Measurements from ENCODE around the gene CDC25A.

CDC25A gene

GRCh38 chr3:48156163-48156562 is 32.1 kb downstream of the CDC25A start:
- Histone ChIP-seq H3K36me3 (ENCODE audit: insufficient read depth, insufficient read length, low read length) (peaks cover 44% of the 10 kb centered on the region), H3K4me1 (ENCODE audit: insufficient read depth, insufficient read length) (peaks cover 3% of the 10 kb centered on the region), H3K4me3 (ENCODE audit: insufficient read length, low read depth) (no peak overlapping the region), H3K9me3 (ENCODE audit: insufficient read depth, low read length) (no peaks in the 10 kb centered on the region), H3K27me3 (ENCODE audit: insufficient read depth, insufficient read length) (no peaks in the 10 kb centered on the region), H3K9ac (ENCODE audit: insufficient read length, low read depth) (no peak overlapping the region)
- TF ChIP-seq YY1 (IDR thresholded peaks at IDR 0.05; ENCODE audit: insufficient read depth, insufficient read length), result no peak
- TF ChIP-seq SUZ12 (IDR thresholded peaks at IDR 0.05; ENCODE audit: extremely low read depth, insufficient read depth, insufficient read length), result no peak
- no peak for TF ChIP-seq ZNF274 (IDR thresholded peaks at IDR 0.05; ENCODE audit: low read depth, low read length)
- DNase-seq (ENCODE audit: low read depth, low spot score), result no peak

DNA sequence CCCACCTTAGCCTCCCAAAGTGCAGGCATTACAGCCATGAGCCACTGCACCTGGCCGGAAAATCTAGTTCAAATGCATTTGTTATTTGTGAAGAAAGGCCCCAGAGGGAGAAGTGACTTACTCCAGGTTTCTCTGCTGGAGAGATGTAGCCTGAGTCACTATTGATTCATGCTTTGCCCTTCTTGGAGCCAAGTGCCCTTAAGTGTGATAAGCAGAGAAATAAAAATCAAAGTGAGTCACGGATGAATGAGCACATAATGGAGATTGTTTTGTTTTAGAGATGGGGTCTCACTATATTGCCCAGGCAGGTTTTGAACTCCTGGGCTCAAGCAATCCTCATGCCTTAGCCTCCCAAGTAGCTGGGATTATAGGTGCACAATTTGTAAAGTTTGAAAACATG is 33.1 kb downstream of the CDC25A start:
- H3K9me3 ChIP-seq (ENCODE audit: insufficient read depth, low read length), result no peaks in the 10 kb centered on the region
- H3K36me3 ChIP-seq (ENCODE audit: insufficient read depth, insufficient read length, low read length), result peaks cover 34% of the 10 kb centered on the region
- no peak overlapping the region for H3K4me3 ChIP-seq (ENCODE audit: insufficient read length, low read depth)
- peaks cover 3% of the 10 kb centered on the region for H3K4me1 ChIP-seq (ENCODE audit: insufficient read depth, insufficient read length)
- H3K27me3 ChIP-seq (ENCODE audit: insufficient read depth, insufficient read length), result no peaks in the 10 kb centered on the region
- no peak overlapping the region for H3K9ac ChIP-seq (ENCODE audit: insufficient read length, low read depth)
- no peak for DNase-seq (ENCODE audit: low read depth, low spot score)
- TF ChIP-seq SUZ12 (IDR thresholded peaks at IDR 0.05; ENCODE audit: extremely low read depth, insufficient read depth, insufficient read length), result no peak
- no peak for TF ChIP-seq ZNF274 (IDR thresholded peaks at IDR 0.05; ENCODE audit: low read depth, low read length)
- no peak for TF ChIP-seq YY1 (IDR thresholded peaks at IDR 0.05; ENCODE audit: insufficient read depth, insufficient read length)

DNA sequence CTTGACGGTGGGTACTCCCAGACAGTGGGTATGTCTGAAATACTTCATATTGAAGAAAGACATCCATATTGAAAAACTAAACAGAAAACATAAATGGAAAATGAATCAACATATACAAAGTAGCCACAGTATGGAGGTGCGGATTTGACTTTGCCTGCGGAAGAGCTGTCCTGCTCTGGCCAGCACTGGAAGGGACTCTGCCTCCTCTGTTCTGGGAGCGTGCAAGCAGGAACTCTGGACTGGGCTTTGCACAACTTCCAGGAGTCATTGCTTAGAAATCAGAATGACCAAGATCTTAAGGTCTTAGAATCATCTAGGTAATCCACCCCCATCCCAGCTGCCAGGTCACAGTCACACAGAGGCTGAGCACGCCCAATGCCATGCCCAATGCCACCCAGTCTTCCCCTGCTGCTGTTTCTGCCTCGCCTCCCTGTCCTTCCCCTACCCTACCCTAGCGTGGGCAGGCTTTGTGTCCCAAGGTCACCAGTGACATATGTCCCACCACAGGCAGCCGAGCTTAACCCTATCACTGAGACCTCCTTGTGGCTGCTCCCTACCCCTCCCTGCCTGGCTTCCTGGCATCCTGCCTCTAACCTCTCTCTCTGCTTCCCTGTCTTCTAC is 36.3 kb downstream of the CDC25A start:
- no peak for DNase-seq (ENCODE audit: low read depth, low spot score)
- Histone ChIP-seq H3K4me3 (ENCODE audit: insufficient read length, low read depth) (no peak overlapping the region), H3K27me3 (ENCODE audit: insufficient read depth, insufficient read length) (no peaks in the 10 kb centered on the region), H3K9me3 (ENCODE audit: insufficient read depth, low read length) (no peaks in the 10 kb centered on the region), H3K4me1 (ENCODE audit: insufficient read depth, insufficient read length) (no peaks in the 10 kb centered on the region), H3K9ac (ENCODE audit: insufficient read length, low read depth) (no peak overlapping the region), H3K36me3 (ENCODE audit: insufficient read depth, insufficient read length, low read length) (peaks cover 2% of the 10 kb centered on the region)
- TF ChIP-seq SUZ12 (IDR thresholded peaks at IDR 0.05; ENCODE audit: extremely low read depth, insufficient read depth, insufficient read length), result no peak
- TF ChIP-seq ZNF274 (IDR thresholded peaks at IDR 0.05; ENCODE audit: low read depth, low read length), result no peak
- no peak for TF ChIP-seq YY1 (IDR thresholded peaks at IDR 0.05; ENCODE audit: insufficient read depth, insufficient read length)

DNA sequence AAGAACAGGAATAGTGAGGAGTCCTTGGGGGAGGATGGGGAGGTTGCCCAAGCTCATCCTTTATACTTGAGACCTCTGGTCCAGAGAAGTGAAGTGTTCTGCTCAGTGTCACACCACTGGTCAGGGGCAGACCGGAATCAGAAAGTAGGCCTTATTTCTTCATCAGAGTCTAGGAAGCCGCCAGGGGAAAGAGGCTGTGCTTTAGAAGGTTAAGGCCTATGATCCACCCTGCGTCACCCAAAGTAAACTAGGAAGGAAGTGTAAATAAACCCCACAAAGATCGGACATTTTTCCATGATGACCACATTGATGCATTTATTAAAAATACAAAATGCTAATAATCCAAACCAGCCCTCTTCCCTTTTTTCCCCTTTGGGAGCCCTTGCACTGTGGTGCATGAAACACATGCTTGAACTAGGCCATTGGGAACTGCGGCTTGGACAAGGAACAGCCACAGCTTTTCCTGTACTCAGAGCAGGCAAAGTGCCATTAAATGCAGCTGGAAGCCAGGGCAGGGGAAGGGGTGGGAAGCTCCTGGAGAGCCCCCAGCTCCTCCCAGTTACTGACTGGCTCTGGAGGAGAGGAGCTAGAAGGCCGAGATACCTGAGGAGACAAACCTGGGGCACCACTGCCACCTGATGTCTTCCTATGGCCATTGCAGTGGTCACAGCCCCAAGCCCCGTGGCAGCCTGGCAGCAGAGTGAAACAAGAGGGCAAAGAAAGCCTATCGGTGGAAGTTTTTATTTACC is 37.0 kb downstream of the CDC25A start:
- H3K4me3 ChIP-seq (ENCODE audit: insufficient read length, low read depth), result no peak overlapping the region
- H3K36me3 ChIP-seq (ENCODE audit: insufficient read depth, insufficient read length, low read length), result no peaks in the 10 kb centered on the region
- no peak overlapping the region for H3K9ac ChIP-seq (ENCODE audit: insufficient read length, low read depth)
- no peaks in the 10 kb centered on the region for H3K4me1 ChIP-seq (ENCODE audit: insufficient read depth, insufficient read length)
- peak; percentile 83 for DNase-seq (ENCODE audit: low read depth, low spot score)
- TF ChIP-seq SUZ12 (IDR thresholded peaks at IDR 0.05; ENCODE audit: extremely low read depth, insufficient read depth, insufficient read length) (no peak), ZNF274 (IDR thresholded peaks at IDR 0.05; ENCODE audit: low read depth, low read length) (no peak), YY1 (IDR thresholded peaks at IDR 0.05; ENCODE audit: insufficient read depth, insufficient read length) (no peak)
- no peaks in the 10 kb centered on the region for H3K9me3 ChIP-seq (ENCODE audit: insufficient read depth, low read length)
- no peaks in the 10 kb centered on the region for H3K27me3 ChIP-seq (ENCODE audit: insufficient read depth, insufficient read length)

DNA sequence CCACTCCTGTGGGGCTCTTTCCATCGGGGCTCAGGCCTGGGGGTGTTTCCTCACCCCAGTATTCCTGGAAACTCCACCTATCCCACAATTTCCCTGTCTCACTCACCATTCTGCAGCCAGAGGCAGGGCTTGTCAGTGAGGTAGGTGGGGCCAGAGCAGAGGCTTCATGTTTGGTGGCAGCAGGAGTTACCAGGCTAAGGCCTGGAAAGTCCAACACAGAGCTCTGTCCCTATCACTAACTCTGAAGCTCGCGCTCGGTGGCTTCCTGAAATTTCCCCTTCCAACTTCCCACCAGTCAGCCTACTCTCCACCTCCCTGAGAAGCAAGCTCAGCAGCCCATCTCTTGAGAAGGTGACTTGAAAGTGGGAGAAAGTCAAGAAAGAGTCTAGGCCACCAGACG is 44.2 kb downstream of the CDC25A start:
- H3K4me3 ChIP-seq (ENCODE audit: insufficient read length, low read depth), result no peak overlapping the region
- no peaks in the 10 kb centered on the region for H3K27me3 ChIP-seq (ENCODE audit: insufficient read depth, insufficient read length)
- TF ChIP-seq YY1 (IDR thresholded peaks at IDR 0.05; ENCODE audit: insufficient read depth, insufficient read length), result no peak
- TF ChIP-seq SUZ12 (IDR thresholded peaks at IDR 0.05; ENCODE audit: extremely low read depth, insufficient read depth, insufficient read length), result no peak
- TF ChIP-seq ZNF274 (IDR thresholded peaks at IDR 0.05; ENCODE audit: low read depth, low read length), result no peak
- peaks cover 4% of the 10 kb centered on the region for H3K4me1 ChIP-seq (ENCODE audit: insufficient read depth, insufficient read length)
- no peaks in the 10 kb centered on the region for H3K9me3 ChIP-seq (ENCODE audit: insufficient read depth, low read length)
- H3K36me3 ChIP-seq (ENCODE audit: insufficient read depth, insufficient read length, low read length), result no peaks in the 10 kb centered on the region
- H3K9ac ChIP-seq (ENCODE audit: insufficient read length, low read depth), result no peak overlapping the region
- DNase-seq (ENCODE audit: low read depth, low spot score), result no peak

GRCh38 chr3:48143567-48143966 is 44.6 kb downstream of the CDC25A start:
- TF ChIP-seq ZNF274 (IDR thresholded peaks at IDR 0.05; ENCODE audit: low read depth, low read length), result no peak
- no peak for TF ChIP-seq YY1 (IDR thresholded peaks at IDR 0.05; ENCODE audit: insufficient read depth, insufficient read length)
- TF ChIP-seq SUZ12 (IDR thresholded peaks at IDR 0.05; ENCODE audit: extremely low read depth, insufficient read depth, insufficient read length), result no peak
- no peaks in the 10 kb centered on the region for H3K9me3 ChIP-seq (ENCODE audit: insufficient read depth, low read length)
- no peak overlapping the region for H3K4me3 ChIP-seq (ENCODE audit: insufficient read length, low read depth)
- H3K4me1 ChIP-seq (ENCODE audit: insufficient read depth, insufficient read length), result peaks cover 4% of the 10 kb centered on the region
- no peak overlapping the region for H3K9ac ChIP-seq (ENCODE audit: insufficient read length, low read depth)
- DNase-seq (ENCODE audit: low read depth, low spot score), result no peak
- H3K27me3 ChIP-seq (ENCODE audit: insufficient read depth, insufficient read length), result no peaks in the 10 kb centered on the region
- H3K36me3 ChIP-seq (ENCODE audit: insufficient read depth, insufficient read length, low read length), result no peaks in the 10 kb centered on the region

DNA sequence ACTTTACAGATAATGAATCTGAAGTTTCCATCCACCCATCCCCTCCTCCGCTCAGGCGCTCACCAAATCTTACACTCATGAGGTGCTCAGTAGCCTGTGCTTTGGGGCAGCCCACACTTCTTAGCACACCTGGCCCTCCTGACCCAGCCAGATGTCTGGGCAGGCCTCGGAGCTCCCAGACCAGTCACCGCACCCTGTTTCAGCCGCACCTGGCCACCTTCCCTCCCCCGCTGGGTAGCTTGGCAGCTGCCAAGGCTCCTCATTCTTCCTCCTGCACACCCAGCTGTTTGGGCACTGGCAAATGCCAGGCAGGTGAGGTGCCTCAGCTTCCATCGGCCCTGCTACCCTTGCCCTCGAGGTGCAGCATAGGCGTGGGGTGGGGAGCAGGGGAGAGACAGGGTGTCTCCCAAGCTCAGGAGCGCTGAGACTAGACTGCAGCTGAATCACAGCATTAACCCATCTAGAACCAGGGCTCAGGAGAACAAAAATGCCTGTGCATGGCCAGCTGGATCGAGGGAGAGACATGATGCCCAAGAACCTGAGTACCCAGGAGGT is 45.8 kb downstream of the CDC25A start:
- no peak for TF ChIP-seq SUZ12 (IDR thresholded peaks at IDR 0.05; ENCODE audit: extremely low read depth, insufficient read depth, insufficient read length)
- no peak for TF ChIP-seq YY1 (IDR thresholded peaks at IDR 0.05; ENCODE audit: insufficient read depth, insufficient read length)
- TF ChIP-seq ZNF274 (IDR thresholded peaks at IDR 0.05; ENCODE audit: low read depth, low read length), result no peak
- no peak overlapping the region for H3K9ac ChIP-seq (ENCODE audit: insufficient read length, low read depth)
- no peaks in the 10 kb centered on the region for H3K36me3 ChIP-seq (ENCODE audit: insufficient read depth, insufficient read length, low read length)
- H3K4me3 ChIP-seq (ENCODE audit: insufficient read length, low read depth), result no peak overlapping the region
- DNase-seq (ENCODE audit: low read depth, low spot score), result no peak
- no peaks in the 10 kb centered on the region for H3K9me3 ChIP-seq (ENCODE audit: insufficient read depth, low read length)
- H3K4me1 ChIP-seq (ENCODE audit: insufficient read depth, insufficient read length), result peaks cover 4% of the 10 kb centered on the region
- H3K27me3 ChIP-seq (ENCODE audit: insufficient read depth, insufficient read length), result no peaks in the 10 kb centered on the region

Measured in NT2/D1 (cell line).